Nephron (organoid): ENCODE measurements around the gene HNRNPLL.

Experiments
- H3K27ac Mint-ChIP-seq, 3 experiments: 2 replicates each; pipeline ENCODE4 v1.8.0; 2020; ENCODE audit warnings: mixed read lengths in 3 of 3, mild to moderate bottlenecking in 2 of 3, moderate library complexity in 1 of 3
- H3K27me3 Mint-ChIP-seq: 2 replicates; pipeline ENCODE4 v1.8.0; 2021; ENCODE audit warnings: low read depth, mild to moderate bottlenecking, moderate library complexity, mixed read lengths
- H3K36me3 Mint-ChIP-seq: 2 replicates; pipeline ENCODE4 v1.8.0; 2020; ENCODE audit warnings: low read depth, mixed read lengths
- H3K4me1 Mint-ChIP-seq: 2 replicates; pipeline ENCODE4 v1.8.0; 2020; ENCODE audit warnings: mixed read lengths
- H3K4me3 Mint-ChIP-seq, 3 experiments: 2 replicates each; pipeline ENCODE4 v1.8.0; 2020; ENCODE audit warnings: mild to moderate bottlenecking in 3 of 3, mixed read lengths in 3 of 3, moderate library complexity in 2 of 3
- H3K9me3 Mint-ChIP-seq: 2 replicates; pipeline ENCODE4 v1.8.0; 2020; ENCODE audit warnings: mixed read lengths
- CTCF ChIP-seq, 3 experiments: fragments of 200-600 bp; sonication (generic); IDR thresholded peaks; one replicate each; pipeline ENCODE4 v1.5.0; 2021; ENCODE audit warnings: antibody characterized with exemption in 3 of 3; ENCODE audit not compliant: unreplicated experiment in 3 of 3

Gene HNRNPLL

GRCh38 chr2:38535744-38536506 lies 66.8 kb downstream of the HNRNPLL start:
- Mint-ChIP-seq H3K27me3 (peaks cover 22% of the 10 kb centered on the region), H3K4me1 (peaks cover 20% of the 10 kb centered on the region), H3K27ac (no peak overlapping the region), H3K36me3 (no peaks in the 10 kb centered on the region), H3K9me3 (no peaks in the 10 kb centered on the region), H3K4me3 (peak overlapping the region; percentile 74 to 75 (median 74))
- peak; percentile 94 to 96 (median 95) for TF ChIP-seq CTCF (IDR thresholded peaks at IDR 0.05; ENCODE audit: unreplicated experiment in 3 of 3)

- H3K4me1 Mint-ChIP-seq: peaks cover 16% of the 10 kb centered on the region
- no peaks in the 10 kb centered on the region for H3K9me3 Mint-ChIP-seq
- no peak for TF ChIP-seq CTCF (IDR thresholded peaks at IDR 0.05; ENCODE audit: unreplicated experiment in 3 of 3)
- no peak overlapping the region for H3K27ac Mint-ChIP-seq
- no peaks in the 10 kb centered on the region for H3K36me3 Mint-ChIP-seq
- H3K27me3 Mint-ChIP-seq: peaks cover 27% of the 10 kb centered on the region
- H3K4me3 Mint-ChIP-seq: peak overlapping the region; percentile 74 to 75 (median 74)
Measured at GRCh38 chr2:38535404-38535743, 67.4 kb downstream of the HNRNPLL start.

- Mint-ChIP-seq H3K36me3 (no peaks in the 10 kb centered on the region), H3K4me3 (peak overlapping the region in 2 of 3 experiments; percentile 19 to 74), H3K27me3 (peaks cover 31% of the 10 kb centered on the region), H3K27ac (no peak overlapping the region), H3K9me3 (no peaks in the 10 kb centered on the region), H3K4me1 (peaks cover 12% of the 10 kb centered on the region)
- TF ChIP-seq CTCF (IDR thresholded peaks at IDR 0.05; ENCODE audit: unreplicated experiment in 3 of 3): no peak
Measured at GRCh38 chr2:38534746-38535403, 67.9 kb downstream of the HNRNPLL start.

- Mint-ChIP-seq H3K27ac (no peak overlapping the region), H3K9me3 (no peaks in the 10 kb centered on the region), H3K36me3 (no peaks in the 10 kb centered on the region), H3K4me3 (peak overlapping the region in 1 of 3 experiments; percentile 6), H3K27me3 (peaks cover 37% of the 10 kb centered on the region), H3K4me1 (peaks cover 12% of the 10 kb centered on the region)
- TF ChIP-seq CTCF (IDR thresholded peaks at IDR 0.05; ENCODE audit: unreplicated experiment in 3 of 3): no peak
Measured at GRCh38 chr2:38533757-38534545, 68.8 kb downstream of the HNRNPLL start.

GRCh38 chr2:38533180-38533579 lies 69.5 kb downstream of the HNRNPLL start:
- Mint-ChIP-seq H3K36me3 (no peaks in the 10 kb centered on the region), H3K27me3 (peaks cover 38% of the 10 kb centered on the region), H3K4me1 (peaks cover 13% of the 10 kb centered on the region), H3K9me3 (no peaks in the 10 kb centered on the region), H3K4me3 (peak overlapping the region in 1 of 3 experiments; percentile 3), H3K27ac (no peak overlapping the region)
- TF ChIP-seq CTCF (IDR thresholded peaks at IDR 0.05; ENCODE audit: unreplicated experiment in 3 of 3): no peak
